Progenitor cell of endocrine pancreas (in vitro differentiated cells): ENCODE measurements around the gene PALMD. TPM values are rescaled to one million over a fixed set of nuclear protein-coding genes. Genes with fewer than 3 reads are reported as not detected.

ENCODE experiments used
- DNase-seq: peaks from one replicate; pipeline ENCODE4 v3.0.0; 2021; ENCODE audit warnings: low spot score; ENCODE audit not compliant: unreplicated experiment
- H3K27ac Mint-ChIP-seq: 2 replicates; pipeline ENCODE4 v1.8.0; 2021; ENCODE audit warnings: mild to moderate bottlenecking, moderate library complexity, mixed read lengths
- H3K27me3 Mint-ChIP-seq: 2 replicates; pipeline ENCODE4 v1.8.0; 2021; ENCODE audit warnings: mixed read lengths
- H3K36me3 Mint-ChIP-seq: 2 replicates; pipeline ENCODE4 v1.8.0; 2022; ENCODE audit warnings: mixed read lengths; ENCODE audit not compliant: insufficient read depth
- H3K4me1 Mint-ChIP-seq: 2 replicates; pipeline ENCODE4 v1.8.0; 2021; ENCODE audit warnings: low read depth, mixed read lengths
- H3K4me3 Mint-ChIP-seq: 2 replicates; pipeline ENCODE4 v1.8.0; 2021; ENCODE audit warnings: low read depth, mild to moderate bottlenecking, moderate library complexity, mixed read lengths
- H3K9me3 Mint-ChIP-seq: 2 replicates; pipeline ENCODE4 v1.8.0; 2021; ENCODE audit warnings: low read depth, mixed read lengths
- CTCF ChIP-seq: fragments of 200-600 bp; sonication (generic); IDR thresholded peaks from one replicate; pipeline ENCODE4 v1.5.0; 2021; ENCODE audit warnings: antibody characterized with exemption, mild to moderate bottlenecking; ENCODE audit not compliant: unreplicated experiment
- total RNA-seq: library from RNA; stranded (reverse); gene quantifications from 2 replicates; pipeline ENCODE4 v1.2.1, GENCODE V29; 2021

The PALMD gene
- total RNA-seq, 1 donor from 2014 or later, result 4.5 TPM

- no peak overlapping the region for H3K4me3 Mint-ChIP-seq
- TF ChIP-seq CTCF, result no peak
- H3K9me3 Mint-ChIP-seq, result no peaks in the 10 kb centered on the region
- DNase-seq, result no peak
- no peaks in the 10 kb centered on the region for H3K27me3 Mint-ChIP-seq
- H3K27ac Mint-ChIP-seq, result no peak overlapping the region
- H3K4me1 Mint-ChIP-seq, result peaks cover 20% of the 10 kb centered on the region
- no peaks in the 10 kb centered on the region for H3K36me3 Mint-ChIP-seq
Measured at GRCh38 chr1:99650773-99651437, 5.0 kb downstream of the PALMD start.

DNA sequence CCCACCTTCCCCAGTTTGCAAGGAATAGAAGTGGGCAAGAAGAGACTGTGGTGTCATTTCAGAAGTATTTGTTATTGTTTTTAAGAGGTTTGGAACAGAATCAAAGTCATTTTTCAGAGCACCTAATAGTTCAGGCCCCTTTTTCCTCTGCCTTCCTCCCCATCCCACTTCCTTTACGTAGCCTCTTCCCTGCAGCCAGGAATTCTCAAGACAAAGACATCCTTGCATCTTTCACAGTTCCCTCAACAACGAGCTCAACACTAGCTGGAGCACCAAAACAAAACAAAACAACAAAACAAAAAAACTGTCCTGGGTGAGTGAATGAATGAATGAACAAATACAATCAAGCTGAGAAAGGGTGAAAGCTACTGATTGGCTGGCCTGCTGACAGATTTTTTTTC lies 7.0 kb downstream of the PALMD start:
- Mint-ChIP-seq H3K27ac (no peak overlapping the region), H3K36me3 (no peaks in the 10 kb centered on the region), H3K4me3 (no peak overlapping the region), H3K27me3 (no peaks in the 10 kb centered on the region), H3K9me3 (no peaks in the 10 kb centered on the region), H3K4me1 (peaks cover 9% of the 10 kb centered on the region)
- no peak for DNase-seq
- no peak for TF ChIP-seq CTCF

DNA sequence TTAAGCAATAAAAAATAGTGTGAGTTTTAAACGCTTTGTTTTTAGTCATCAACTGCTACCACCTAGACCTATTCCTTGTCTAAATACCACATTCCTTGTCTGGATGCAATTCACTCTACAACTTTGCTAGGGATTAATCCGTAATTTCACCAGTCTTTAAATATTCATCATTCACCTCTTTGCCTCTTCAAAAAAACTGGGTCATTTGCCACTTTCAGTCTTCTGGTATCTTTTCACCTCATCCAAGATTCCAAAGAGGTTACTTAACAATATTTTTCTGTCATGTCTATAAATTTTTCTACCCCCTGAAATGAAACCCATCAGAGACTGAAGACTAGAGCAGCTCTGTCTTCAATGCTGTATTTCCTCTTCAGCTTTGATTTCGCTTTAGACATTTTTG lies 9.5 kb downstream of the PALMD start:
- Mint-ChIP-seq H3K27ac (no peak overlapping the region), H3K4me1 (no peaks in the 10 kb centered on the region), H3K4me3 (no peak overlapping the region), H3K27me3 (no peaks in the 10 kb centered on the region), H3K36me3 (no peaks in the 10 kb centered on the region), H3K9me3 (no peaks in the 10 kb centered on the region)
- DNase-seq, result no peak
- TF ChIP-seq CTCF, result no peak

- DNase-seq, result no peak
- Mint-ChIP-seq H3K9me3 (no peaks in the 10 kb centered on the region), H3K27ac (no peak overlapping the region), H3K27me3 (no peaks in the 10 kb centered on the region), H3K36me3 (no peaks in the 10 kb centered on the region), H3K4me1 (no peaks in the 10 kb centered on the region), H3K4me3 (no peak overlapping the region)
- TF ChIP-seq CTCF, result no peak
Measured at GRCh38 chr1:99656701-99657100, 10.8 kb downstream of the PALMD start.

GRCh38 chr1:99657213-99658030 lies 11.5 kb downstream of the PALMD start:
- Mint-ChIP-seq H3K4me1 (no peaks in the 10 kb centered on the region), H3K27me3 (no peaks in the 10 kb centered on the region), H3K4me3 (no peak overlapping the region), H3K36me3 (no peaks in the 10 kb centered on the region), H3K27ac (no peak overlapping the region), H3K9me3 (no peaks in the 10 kb centered on the region)
- no peak for DNase-seq
- TF ChIP-seq CTCF, result no peak
